Progenitor cell of endocrine pancreas (in vitro differentiated cells): ENCODE measurements around the gene POTEI. TPM values are rescaled to one million over a fixed set of nuclear protein-coding genes. Genes with fewer than 3 reads are reported as not detected.
"Not testable (repeated sequence)": the region's sequence is repeated elsewhere in the genome, so short reads cannot be mapped to it uniquely, and the experiment has no call there.

Source experiments
- DNase-seq: peaks from one replicate; pipeline ENCODE4 v3.0.0; 2021; ENCODE audit warnings: low spot score; ENCODE audit not compliant: unreplicated experiment
- H3K27ac Mint-ChIP-seq: 2 replicates; pipeline ENCODE4 v1.8.0; 2021; ENCODE audit warnings: mild to moderate bottlenecking, moderate library complexity, mixed read lengths
- H3K27me3 Mint-ChIP-seq: 2 replicates; pipeline ENCODE4 v1.8.0; 2021; ENCODE audit warnings: mixed read lengths
- H3K36me3 Mint-ChIP-seq: 2 replicates; pipeline ENCODE4 v1.8.0; 2022; ENCODE audit warnings: mixed read lengths; ENCODE audit not compliant: insufficient read depth
- H3K4me1 Mint-ChIP-seq: 2 replicates; pipeline ENCODE4 v1.8.0; 2021; ENCODE audit warnings: low read depth, mixed read lengths
- H3K4me3 Mint-ChIP-seq: 2 replicates; pipeline ENCODE4 v1.8.0; 2021; ENCODE audit warnings: low read depth, mild to moderate bottlenecking, moderate library complexity, mixed read lengths
- H3K9me3 Mint-ChIP-seq: 2 replicates; pipeline ENCODE4 v1.8.0; 2021; ENCODE audit warnings: low read depth, mixed read lengths
- total RNA-seq: library from RNA; stranded (reverse); gene quantifications from 2 replicates; pipeline ENCODE4 v1.2.1, GENCODE V29; 2021
- TF ChIP-seq, protein P1 (sequence below): fragments of 200-600 bp; sonication (generic); IDR thresholded peaks from one replicate; pipeline ENCODE4 v1.5.0; 2021; ENCODE audit warnings: antibody characterized with exemption, mild to moderate bottlenecking; ENCODE audit not compliant: unreplicated experiment

Gene POTEI
- total RNA-seq, 1 donor from 2014 or later = 5.6 TPM

DNA sequence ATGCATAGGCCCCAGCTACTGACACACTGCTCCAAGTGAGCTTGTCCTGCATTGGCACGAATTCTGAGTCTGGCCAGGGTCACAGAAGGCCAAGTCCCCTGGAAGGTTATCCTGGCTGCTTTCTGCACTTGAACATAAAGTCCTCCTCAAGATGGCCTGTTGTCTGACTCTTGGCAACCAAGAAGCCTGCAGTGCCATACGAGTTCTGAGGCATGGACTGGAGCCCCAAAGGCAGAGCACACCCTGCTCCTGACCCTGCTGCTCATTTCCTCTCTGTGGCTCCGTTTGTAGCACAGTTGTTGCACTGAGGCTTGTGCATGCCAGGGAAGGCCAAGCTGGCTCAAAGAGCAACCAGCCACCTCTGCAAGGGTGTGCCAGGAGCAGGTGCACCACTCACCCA lies 57.9 kb downstream of the POTEI start:
- not testable (repeated sequence) for H3K27ac Mint-ChIP-seq, H3K4me3 Mint-ChIP-seq, H3K27me3 Mint-ChIP-seq, H3K9me3 Mint-ChIP-seq, DNase-seq, H3K36me3 Mint-ChIP-seq, H3K4me1 Mint-ChIP-seq

DNA sequence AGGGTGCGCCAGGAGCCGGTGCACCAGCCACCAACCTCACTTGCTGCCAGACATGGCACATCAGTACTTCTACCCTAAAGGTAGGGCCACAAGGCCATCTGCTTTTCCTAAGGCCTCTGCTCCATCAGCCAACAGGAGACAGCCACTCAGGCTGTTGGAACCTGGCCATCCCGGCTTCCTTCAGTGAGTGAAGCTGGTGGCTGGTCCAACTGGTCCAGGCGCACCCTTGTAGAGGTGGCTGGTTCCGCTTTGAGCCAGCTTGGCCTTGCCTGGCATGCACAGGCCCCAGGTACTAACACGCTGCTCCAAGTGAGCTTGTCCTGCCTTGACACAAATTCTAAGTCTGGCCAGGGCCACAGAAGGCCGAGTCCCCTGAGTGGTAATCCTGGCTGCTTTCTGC lies 58.8 kb downstream of the POTEI start:
- not testable (repeated sequence) for H3K4me1 Mint-ChIP-seq, H3K36me3 Mint-ChIP-seq, H3K9me3 Mint-ChIP-seq, H3K27ac Mint-ChIP-seq, H3K27me3 Mint-ChIP-seq, H3K4me3 Mint-ChIP-seq, DNase-seq

DNA sequence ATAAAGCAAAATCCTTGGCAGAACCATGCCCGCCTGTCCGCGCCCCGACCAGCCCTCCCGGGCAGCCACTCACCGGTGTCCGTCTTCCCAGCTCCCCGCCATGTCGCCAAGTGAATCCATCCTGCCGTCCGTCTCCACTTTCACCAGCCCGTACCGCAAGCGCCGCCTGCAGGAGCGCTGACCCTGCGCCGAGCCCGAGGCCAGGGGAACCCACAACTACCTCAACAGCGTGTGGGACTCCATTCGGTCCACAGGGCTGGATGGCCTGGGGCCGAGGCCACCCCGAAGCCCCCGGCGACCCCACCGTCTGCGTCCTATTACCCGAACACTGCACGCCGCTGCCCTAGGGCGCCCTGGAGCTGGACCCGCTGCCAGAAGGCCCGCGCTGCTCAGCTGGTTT lies 81.5 kb downstream of the POTEI start:
- H3K9me3 Mint-ChIP-seq, H3K27ac Mint-ChIP-seq, H3K4me1 Mint-ChIP-seq, DNase-seq, H3K36me3 Mint-ChIP-seq, H3K4me3 Mint-ChIP-seq, H3K27me3 Mint-ChIP-seq: not testable (repeated sequence)

DNA sequence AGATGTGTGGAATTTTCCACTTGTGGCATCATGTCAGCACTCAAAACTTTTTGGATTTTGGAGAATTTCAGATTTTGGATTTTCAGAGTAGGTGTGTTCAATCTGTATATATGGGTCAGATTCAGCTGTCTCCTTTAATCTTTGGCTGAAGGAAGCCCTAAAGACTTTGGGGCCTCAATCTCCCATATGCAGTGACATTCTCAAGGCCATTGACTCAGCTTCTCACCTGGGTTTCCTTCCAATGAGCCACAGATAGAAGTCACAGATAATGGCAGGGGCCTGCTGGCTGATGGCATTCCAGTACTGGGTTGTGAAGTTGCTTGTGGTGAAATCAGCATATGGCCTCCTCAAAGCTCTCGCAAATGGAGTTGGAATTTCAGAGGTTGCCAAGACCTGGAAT lies 90.3 kb downstream of the POTEI start:
- not testable (repeated sequence) for H3K9me3 Mint-ChIP-seq, H3K4me1 Mint-ChIP-seq, H3K27me3 Mint-ChIP-seq, DNase-seq, H3K4me3 Mint-ChIP-seq, H3K36me3 Mint-ChIP-seq, H3K27ac Mint-ChIP-seq

DNA sequence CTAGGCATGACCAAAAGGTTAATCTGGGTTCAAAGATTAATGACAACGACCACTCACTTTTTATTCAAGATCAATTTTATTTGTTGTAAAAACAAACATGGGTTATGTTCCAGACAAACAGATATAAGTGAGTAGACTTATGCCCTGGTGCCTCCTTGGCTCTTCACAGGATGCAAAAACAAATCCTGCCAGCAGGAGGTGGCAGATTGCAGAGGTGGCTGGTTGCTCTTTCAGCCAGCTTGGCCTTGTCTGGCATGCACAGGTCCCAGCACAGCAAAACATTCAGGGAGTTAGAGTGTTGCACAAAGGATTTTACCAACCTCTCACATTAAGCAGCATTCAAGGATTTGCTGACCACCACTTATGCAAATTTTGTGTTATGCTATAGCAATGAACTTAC lies 92.4 kb downstream of the POTEI start:
- not testable (repeated sequence) for H3K27ac Mint-ChIP-seq, H3K9me3 Mint-ChIP-seq, H3K4me3 Mint-ChIP-seq, H3K27me3 Mint-ChIP-seq, H3K4me1 Mint-ChIP-seq, H3K36me3 Mint-ChIP-seq
- TF ChIP-seq, protein P1, sequence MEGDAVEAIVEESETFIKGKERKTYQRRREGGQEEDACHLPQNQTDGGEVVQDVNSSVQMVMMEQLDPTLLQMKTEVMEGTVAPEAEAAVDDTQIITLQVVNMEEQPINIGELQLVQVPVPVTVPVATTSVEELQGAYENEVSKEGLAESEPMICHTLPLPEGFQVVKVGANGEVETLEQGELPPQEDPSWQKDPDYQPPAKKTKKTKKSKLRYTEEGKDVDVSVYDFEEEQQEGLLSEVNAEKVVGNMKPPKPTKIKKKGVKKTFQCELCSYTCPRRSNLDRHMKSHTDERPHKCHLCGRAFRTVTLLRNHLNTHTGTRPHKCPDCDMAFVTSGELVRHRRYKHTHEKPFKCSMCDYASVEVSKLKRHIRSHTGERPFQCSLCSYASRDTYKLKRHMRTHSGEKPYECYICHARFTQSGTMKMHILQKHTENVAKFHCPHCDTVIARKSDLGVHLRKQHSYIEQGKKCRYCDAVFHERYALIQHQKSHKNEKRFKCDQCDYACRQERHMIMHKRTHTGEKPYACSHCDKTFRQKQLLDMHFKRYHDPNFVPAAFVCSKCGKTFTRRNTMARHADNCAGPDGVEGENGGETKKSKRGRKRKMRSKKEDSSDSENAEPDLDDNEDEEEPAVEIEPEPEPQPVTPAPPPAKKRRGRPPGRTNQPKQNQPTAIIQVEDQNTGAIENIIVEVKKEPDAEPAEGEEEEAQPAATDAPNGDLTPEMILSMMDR = peak; percentile 42
- DNase-seq = peak; percentile 25

Other genes with a start within 250 kb of the POTEI start
- gene IMP4, start 166.4 kb downstream of the POTEI start, total RNA-seq = 43.0 and 44.8 TPM in 2 replicates
- gene PTPN18, start 153.3 kb downstream of the POTEI start, total RNA-seq = 47.5 and 50.0 TPM in 2 replicates
- not detected in 2 replicates for gene CFC1B, start 11.9 kb upstream of the POTEI start, total RNA-seq
- gene CFC1, start 90.2 kb upstream of the POTEI start, total RNA-seq = 27.7 and 30.9 TPM in 2 replicates
- gene POTEJ, start 102.1 kb upstream of the POTEI start, total RNA-seq = 0.19 and 0.24 TPM in 2 replicates
- 0.46 and 1.2 TPM in 2 replicates for gene GPR148, start 219.7 kb upstream of the POTEI start, total RNA-seq
- 6.4 and 7.0 TPM in 2 replicates for gene AMER3, start 246.2 kb upstream of the POTEI start, total RNA-seq